ENCODE results near the gene SND1.

The SND1 gene

GRCh38 chr7:127766831-127767459 is 115.0 kb downstream of the SND1 start:
- DNase-seq (ENCODE audit: low read depth in 2 of 2) = no peak

GRCh38 chr7:127768241-127768640 is 116.2 kb downstream of the SND1 start:
- DNase-seq (ENCODE audit: low read depth in 2 of 2) = no peak

- no peak for DNase-seq (ENCODE audit: low read depth in 2 of 2)
Measured at GRCh38 chr7:127769137-127769536, 117.1 kb downstream of the SND1 start.

- no peak for DNase-seq (ENCODE audit: low read depth in 2 of 2)
Measured at GRCh38 chr7:127769696-127770400, 117.9 kb downstream of the SND1 start.

GRCh38 chr7:127770885-127771284 is 118.9 kb downstream of the SND1 start:
- no peak for DNase-seq (ENCODE audit: low read depth in 2 of 2)

- no peak for DNase-seq (ENCODE audit: low read depth in 2 of 2)
Measured at GRCh38 chr7:127771707-127772106, 119.7 kb downstream of the SND1 start.

GRCh38 chr7:127776776-127777386 is 124.9 kb downstream of the SND1 start:
- DNase-seq (ENCODE audit: low read depth in 2 of 2) = no peak

GRCh38 chr7:127780489-127780888 is 128.5 kb downstream of the SND1 start:
- DNase-seq (ENCODE audit: low read depth in 2 of 2) = no peak

- no peak for DNase-seq (ENCODE audit: low read depth in 2 of 2)
Measured at GRCh38 chr7:127781081-127781480, 129.1 kb downstream of the SND1 start.

- no peak for DNase-seq (ENCODE audit: low read depth in 2 of 2)
Measured at GRCh38 chr7:127782075-127782474, 130.1 kb downstream of the SND1 start.

GRCh38 chr7:127782654-127783559 is 130.9 kb downstream of the SND1 start:
- no peak for DNase-seq (ENCODE audit: low read depth in 2 of 2)

- DNase-seq (ENCODE audit: low read depth in 2 of 2) = no peak
Measured at GRCh38 chr7:127786184-127786583, 134.2 kb downstream of the SND1 start.

- DNase-seq (ENCODE audit: low read depth in 2 of 2) = no peak
Measured at GRCh38 chr7:127789031-127789430, 137.0 kb downstream of the SND1 start.

GRCh38 chr7:127791446-127792189 is 139.6 kb downstream of the SND1 start:
- no peak for DNase-seq (ENCODE audit: low read depth in 2 of 2)

GRCh38 chr7:127792528-127793342 is 140.7 kb downstream of the SND1 start:
- no peak for DNase-seq (ENCODE audit: low read depth in 2 of 2)

GRCh38 chr7:127793582-127793981 is 141.6 kb downstream of the SND1 start:
- no peak for DNase-seq (ENCODE audit: low read depth in 2 of 2)

GRCh38 chr7:127794136-127794535 is 142.1 kb downstream of the SND1 start:
- no peak for DNase-seq (ENCODE audit: low read depth in 2 of 2)

- no peak for DNase-seq (ENCODE audit: low read depth in 2 of 2)
Measured at GRCh38 chr7:127794551-127794950, 142.6 kb downstream of the SND1 start.

GRCh38 chr7:127798023-127798422 is 146.0 kb downstream of the SND1 start:
- DNase-seq (ENCODE audit: low read depth in 2 of 2) = no peak

- no peak for DNase-seq (ENCODE audit: low read depth in 2 of 2)
Measured at GRCh38 chr7:127798769-127799372, 146.9 kb downstream of the SND1 start.

Data from activated CD8-positive, alpha-beta memory T cell treated with anti-CD3 and anti-CD28 coated beads for 4 hours (primary cell).